Measurements from ENCODE around the gene HEXA.

DNA sequence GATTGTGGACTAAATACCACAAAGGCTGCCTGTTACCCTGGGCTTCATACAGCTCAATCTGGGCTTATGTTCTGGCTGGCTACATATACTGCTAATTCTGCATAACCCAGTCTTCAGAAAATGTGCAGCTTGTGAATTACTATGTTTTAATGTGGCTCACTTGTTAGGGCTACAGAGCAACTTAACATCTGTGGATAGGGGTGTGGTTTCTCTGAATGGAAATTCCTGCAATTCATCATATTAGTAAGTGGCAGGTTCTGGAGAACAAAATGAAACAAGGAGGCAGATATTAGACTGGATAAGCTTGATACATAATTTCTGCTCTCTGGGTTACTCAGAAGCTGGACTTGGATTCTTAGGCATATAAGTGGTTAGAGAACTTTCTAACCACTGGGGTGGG, 29.0 kb upstream of the HEXA start:
- TF ChIP-seq EZH2phosphoT487 (IDR thresholded peaks at IDR 0.05; ENCODE audit: low read length): no peak
- TF ChIP-seq, protein P1, sequence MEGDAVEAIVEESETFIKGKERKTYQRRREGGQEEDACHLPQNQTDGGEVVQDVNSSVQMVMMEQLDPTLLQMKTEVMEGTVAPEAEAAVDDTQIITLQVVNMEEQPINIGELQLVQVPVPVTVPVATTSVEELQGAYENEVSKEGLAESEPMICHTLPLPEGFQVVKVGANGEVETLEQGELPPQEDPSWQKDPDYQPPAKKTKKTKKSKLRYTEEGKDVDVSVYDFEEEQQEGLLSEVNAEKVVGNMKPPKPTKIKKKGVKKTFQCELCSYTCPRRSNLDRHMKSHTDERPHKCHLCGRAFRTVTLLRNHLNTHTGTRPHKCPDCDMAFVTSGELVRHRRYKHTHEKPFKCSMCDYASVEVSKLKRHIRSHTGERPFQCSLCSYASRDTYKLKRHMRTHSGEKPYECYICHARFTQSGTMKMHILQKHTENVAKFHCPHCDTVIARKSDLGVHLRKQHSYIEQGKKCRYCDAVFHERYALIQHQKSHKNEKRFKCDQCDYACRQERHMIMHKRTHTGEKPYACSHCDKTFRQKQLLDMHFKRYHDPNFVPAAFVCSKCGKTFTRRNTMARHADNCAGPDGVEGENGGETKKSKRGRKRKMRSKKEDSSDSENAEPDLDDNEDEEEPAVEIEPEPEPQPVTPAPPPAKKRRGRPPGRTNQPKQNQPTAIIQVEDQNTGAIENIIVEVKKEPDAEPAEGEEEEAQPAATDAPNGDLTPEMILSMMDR (IDR thresholded peaks at IDR 0.05; ENCODE audit: low read length): no peak
